GM18861 (cell line): ENCODE data around the gene MICALL1.

Experiments used
- ATAC-seq: cut with Tn5 transposase; IDR thresholded peaks from one replicate; pipeline ENCODE4 v1.9.1; 2021; ENCODE audit not compliant: unreplicated experiment

The MICALL1 gene, protein sequence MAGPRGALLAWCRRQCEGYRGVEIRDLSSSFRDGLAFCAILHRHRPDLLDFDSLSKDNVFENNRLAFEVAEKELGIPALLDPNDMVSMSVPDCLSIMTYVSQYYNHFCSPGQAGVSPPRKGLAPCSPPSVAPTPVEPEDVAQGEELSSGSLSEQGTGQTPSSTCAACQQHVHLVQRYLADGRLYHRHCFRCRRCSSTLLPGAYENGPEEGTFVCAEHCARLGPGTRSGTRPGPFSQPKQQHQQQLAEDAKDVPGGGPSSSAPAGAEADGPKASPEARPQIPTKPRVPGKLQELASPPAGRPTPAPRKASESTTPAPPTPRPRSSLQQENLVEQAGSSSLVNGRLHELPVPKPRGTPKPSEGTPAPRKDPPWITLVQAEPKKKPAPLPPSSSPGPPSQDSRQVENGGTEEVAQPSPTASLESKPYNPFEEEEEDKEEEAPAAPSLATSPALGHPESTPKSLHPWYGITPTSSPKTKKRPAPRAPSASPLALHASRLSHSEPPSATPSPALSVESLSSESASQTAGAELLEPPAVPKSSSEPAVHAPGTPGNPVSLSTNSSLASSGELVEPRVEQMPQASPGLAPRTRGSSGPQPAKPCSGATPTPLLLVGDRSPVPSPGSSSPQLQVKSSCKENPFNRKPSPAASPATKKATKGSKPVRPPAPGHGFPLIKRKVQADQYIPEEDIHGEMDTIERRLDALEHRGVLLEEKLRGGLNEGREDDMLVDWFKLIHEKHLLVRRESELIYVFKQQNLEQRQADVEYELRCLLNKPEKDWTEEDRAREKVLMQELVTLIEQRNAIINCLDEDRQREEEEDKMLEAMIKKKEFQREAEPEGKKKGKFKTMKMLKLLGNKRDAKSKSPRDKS

GRCh38 chr22:37905534-37906363 is at the start of gene MICALL1:
MICALL1 (plus strand) TSS chr22:37906297; CDS start chr22:37906423, 126 bp downstream.
- ATAC-seq: peak; percentile 74

DNA sequence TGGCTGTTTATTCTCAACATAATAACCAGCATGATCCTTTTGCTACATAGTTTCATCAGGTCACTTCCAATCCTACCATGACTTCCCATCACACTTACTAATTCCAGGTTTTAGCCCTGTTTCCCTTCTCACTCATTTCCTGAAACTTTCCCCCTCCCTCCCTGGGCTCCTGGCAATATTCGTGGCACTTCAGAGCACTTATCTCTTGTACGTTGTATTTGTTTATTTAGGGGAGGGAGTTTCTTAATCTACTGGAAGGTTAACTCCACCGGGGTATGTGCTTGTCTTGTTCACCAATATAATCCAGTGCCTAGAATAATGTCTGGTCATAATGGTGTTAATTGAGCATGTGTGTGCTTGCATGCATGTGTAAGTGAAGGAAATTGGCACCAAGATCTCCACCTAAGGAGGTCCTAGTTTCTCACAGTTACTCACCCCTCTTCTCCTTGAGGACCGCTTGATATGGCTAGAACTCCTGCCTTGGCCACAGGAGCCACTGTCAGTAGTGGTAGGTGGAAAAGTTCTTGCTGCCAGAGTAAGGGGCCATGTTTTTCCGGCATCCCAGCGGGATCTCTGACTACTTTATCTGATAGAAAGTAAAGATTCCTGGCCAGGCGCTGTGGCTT is 45.2 kb upstream of the MICALL1 start:
- no peak for ATAC-seq

GRCh38 chr22:37862570-37863325 is 43.3 kb upstream of the MICALL1 start:
- ATAC-seq: no peak

- ATAC-seq: no peak
These were observed 40.6 kb upstream of the MICALL1 start for GRCh38 chr22:37865510-37865909.

- ATAC-seq: no peak
These were observed 35.8 kb upstream of the MICALL1 start for GRCh38 chr22:37870273-37870672.

DNA sequence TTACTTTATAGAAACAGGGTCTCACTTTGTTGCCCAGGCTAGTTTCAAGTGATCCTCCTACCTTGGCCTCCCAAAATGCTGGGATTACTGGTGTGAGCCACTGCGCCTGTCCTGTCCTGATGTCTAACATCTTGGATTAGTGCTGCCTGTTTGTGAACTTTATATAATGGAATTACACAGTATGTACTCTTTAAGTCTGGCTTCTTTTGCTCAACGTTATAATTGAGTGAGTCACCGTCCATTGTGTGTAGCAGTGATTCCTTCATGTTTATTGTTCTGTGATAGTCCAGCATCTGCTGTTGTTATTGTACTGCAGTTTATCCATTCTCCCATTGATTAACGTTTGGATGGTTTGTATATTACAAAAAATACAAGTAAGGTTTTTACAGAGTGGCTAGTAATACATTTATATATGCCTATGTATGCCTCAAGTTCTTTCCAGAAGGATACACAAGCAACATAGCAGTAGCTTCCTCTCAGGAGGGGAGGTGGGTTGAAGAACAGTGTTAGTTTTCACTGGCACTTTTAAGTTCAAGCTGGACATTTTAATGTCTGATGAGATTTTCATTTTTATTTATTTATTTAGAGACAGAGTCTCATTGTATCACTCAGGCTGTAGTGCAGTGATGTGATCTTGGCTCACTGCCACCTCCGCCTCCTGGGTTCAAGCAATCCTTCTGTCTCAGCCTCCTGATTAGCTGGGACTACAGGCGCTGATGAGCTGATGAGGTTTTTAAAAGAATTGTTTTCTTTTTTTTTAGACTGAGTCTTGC is 25.2 kb upstream of the MICALL1 start:
- ATAC-seq: no peak

GRCh38 chr22:37884420-37884819 is 21.7 kb upstream of the MICALL1 start:
- no peak for ATAC-seq

GRCh38 chr22:37887584-37888378 is 18.3 kb upstream of the MICALL1 start:
- no peak for ATAC-seq

DNA sequence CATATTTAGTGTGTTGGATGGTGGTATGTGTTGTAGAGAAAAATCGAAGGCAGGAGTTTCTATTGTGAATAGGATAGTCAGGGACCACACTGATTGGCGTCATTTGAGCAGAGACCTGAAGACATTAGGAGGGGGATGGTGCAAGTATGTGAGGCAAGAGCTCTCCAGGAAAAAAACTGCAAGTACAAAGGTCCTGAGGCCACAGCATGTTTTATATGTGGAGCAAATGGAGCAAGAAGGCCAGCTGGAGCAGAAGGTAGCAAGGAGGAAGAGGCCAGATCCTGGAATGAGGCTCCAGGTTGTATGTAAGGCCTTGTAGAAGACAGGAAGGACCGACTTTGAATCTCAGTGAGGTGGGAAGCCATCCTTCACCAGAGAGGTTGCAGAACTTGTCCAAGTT is 14.2 kb upstream of the MICALL1 start:
- ATAC-seq: no peak

DNA sequence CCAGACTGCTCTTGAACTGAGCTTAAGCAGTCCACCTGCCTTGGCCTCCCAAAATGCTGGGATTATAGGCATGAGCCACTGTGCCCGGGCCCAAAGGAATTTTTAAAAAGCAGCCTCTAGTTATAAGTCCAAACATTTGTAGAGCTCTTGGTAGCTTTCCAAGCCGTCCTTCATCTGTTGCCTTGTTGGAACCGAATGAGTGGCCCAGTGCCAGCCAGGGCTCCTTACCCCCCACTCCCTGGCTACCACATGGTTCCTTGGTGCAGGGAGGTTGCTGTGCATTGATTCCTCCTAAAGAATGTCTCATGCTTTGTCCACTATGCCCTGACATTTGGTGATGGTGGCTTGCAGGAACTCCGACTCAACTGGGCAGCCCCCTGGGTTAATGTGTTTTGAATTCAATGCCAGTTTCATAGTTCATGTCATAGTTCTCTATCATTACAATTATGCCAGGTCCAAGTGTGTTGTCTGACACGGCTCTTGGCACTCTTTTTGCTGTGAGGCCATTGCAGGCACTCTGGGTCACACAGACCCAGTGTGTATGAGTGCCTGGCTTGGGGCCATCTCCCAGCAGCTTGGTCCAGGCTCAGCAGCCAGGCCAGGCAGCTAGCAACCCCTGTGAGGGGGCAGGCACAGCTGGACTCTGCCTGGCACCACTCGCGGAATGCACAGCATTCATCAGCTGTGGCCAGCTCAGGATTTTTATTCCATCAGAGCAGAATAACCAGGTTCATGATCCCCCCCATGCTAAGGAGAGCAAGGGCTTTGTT is 13.3 kb upstream of the MICALL1 start:
- ATAC-seq: no peak

DNA sequence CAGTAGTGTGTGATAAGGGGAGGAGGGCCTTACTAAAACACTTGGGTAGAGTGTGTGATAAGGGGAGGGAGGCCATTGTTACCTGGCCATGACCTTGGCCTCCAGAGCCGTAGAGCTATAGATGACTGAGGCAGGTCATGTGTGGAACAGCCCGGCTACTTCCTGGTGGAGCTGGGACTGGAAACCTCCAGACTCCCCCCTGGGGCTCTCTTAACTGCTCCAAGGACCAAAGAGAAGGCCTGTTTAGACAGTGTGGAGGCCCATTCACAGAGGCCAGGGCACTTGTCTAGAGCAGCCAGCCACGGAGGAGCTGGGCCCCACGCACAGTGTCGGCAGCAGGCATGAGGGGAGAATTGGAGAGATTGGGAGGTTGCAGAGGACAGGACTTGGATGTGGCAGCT is 12.5 kb upstream of the MICALL1 start:
- no peak for ATAC-seq

DNA sequence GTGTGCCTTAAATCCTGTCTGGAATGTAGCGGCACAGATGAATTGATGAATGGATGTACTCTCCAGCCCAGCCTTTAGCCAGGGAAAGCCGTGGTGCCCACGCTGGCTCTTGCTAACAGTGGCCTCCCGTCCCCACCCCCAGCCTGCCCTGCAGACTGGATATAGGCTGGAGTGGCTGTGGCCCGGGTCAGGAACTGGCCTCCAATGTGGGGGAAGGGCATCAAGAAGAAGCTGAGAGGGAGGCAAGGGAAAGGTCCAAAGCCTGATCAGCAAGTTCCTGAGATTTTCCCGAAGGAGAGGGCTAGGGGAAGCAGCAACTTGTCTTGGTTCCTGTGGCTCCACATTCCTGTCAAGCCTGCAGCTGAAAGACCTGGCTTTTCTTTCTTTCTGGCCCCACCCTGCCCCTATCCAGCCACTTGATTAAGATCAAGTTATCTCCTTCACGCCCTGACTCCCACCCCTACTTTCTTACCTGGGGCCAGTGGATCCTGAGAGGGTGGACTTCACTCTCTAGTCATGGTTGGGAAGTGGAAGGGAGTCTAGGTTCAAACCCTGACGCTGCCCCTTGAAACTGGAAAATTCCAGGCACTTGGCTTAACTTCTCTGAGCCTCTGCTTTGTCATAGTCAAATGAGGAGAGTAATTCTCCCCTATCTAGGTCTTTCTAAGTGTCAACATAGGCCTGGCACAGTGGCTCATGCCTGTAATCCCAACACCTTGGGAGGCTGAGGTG is 11.0 kb upstream of the MICALL1 start:
- ATAC-seq: no peak

DNA sequence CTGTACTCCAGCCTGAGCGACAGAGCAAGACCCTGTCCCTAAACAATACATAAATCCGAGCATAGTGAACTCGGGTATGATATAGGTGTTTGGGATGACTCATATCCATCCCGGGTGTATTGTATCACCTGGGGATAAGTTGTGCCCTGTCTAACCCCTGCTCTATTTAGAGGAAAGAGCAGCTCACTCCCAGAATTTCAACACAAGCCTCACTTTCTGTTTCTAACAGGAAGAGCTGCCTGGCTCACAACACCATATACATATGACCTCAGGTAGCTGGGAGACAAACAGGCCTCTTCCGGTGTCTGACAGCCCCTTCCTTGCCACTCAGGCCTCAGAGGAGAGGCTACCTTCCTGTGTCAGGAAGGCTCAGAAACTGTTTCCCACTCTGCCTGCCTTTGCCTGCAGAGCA is 9.9 kb upstream of the MICALL1 start:
- ATAC-seq: no peak

GRCh38 chr22:37896939-37897338 is 9.2 kb upstream of the MICALL1 start:
- no peak for ATAC-seq

DNA sequence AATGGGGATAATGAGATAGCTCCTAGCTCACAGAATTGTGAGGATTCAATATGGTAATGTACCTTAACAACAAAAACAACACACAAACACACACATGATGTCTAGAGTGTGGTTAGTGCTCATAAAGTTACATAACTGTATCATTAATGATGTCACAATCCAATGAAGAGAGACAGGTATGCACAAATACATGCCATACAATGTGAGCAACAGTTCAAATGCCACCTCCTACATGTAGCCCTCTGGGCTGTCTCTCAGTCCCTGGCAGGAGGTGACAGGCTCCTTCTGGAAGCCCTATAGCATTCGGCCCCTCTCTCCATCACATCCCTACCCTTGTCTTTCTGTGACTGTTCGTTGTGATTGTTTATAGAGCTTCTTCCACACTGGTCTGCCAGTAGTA is 8.3 kb upstream of the MICALL1 start:
- no peak for ATAC-seq

GRCh38 chr22:37898441-37899181 is 7.5 kb upstream of the MICALL1 start:
- no peak for ATAC-seq
